ENCODE results near the gene UCK1. TPM values are rescaled to one million over a fixed set of nuclear protein-coding genes. Genes with fewer than 3 reads are reported as not detected.

Gene UCK1
- total and polyA plus RNA-seq, 2 of the 8 experiments (the other 6 are each of a cell fraction or from before 2014, with no cell fraction given) = 35.1 to 42.0 TPM

- no peak for TF ChIP-seq CTCF (IDR thresholded peaks at IDR 0.05; ENCODE audit: control extremely low read depth in 1 of 3, insufficient read depth in 1 of 3, low read depth in 1 of 3, low read length in 3 of 3)
- no peak for TF ChIP-seq NANOG (IDR thresholded peaks at IDR 0.05; ENCODE audit: insufficient read depth, low read depth, low read length, poor library complexity, severe bottlenecking)
- no peak for TF ChIP-seq JUN (IDR thresholded peaks at IDR 0.05; ENCODE audit: low read depth, low read length)
- peak; percentile 89 for TF ChIP-seq MAX (IDR thresholded peaks at IDR 0.05)
- peak; percentile 85 for TF ChIP-seq E2F6 (IDR thresholded peaks at IDR 0.05)
- peak; percentile 93 for TF ChIP-seq NRF1 (IDR thresholded peaks at IDR 0.05; ENCODE audit: low read depth, low read length)
- TF ChIP-seq CHD2 (IDR thresholded peaks at IDR 0.05; ENCODE audit: low read length) = no peak
- peak in 1 of 2 experiments; percentile 42; a peak in 1 of 3 replicates for TF ChIP-seq POLR2A (IDR thresholded peaks at IDR 0.05; ENCODE audit: control extremely low read depth in 1 of 2, low read depth in 2 of 2, low read length in 2 of 2)
- peak; percentile 76 for TF ChIP-seq KDM4A (IDR thresholded peaks at IDR 0.05; ENCODE audit: low read depth, low read length, severe bottlenecking)
- no peak for TF ChIP-seq ATF3 (IDR thresholded peaks at IDR 0.05; ENCODE audit: insufficient read depth, low read depth, low read length)
- no peak for TF ChIP-seq ATF2 (IDR thresholded peaks at IDR 0.05; ENCODE audit: low read length)
- no peak for TF ChIP-seq USF2 (IDR thresholded peaks at IDR 0.05; ENCODE audit: low read length)
- TF ChIP-seq MAFK (IDR thresholded peaks at IDR 0.05; ENCODE audit: low read depth, low read length) = no peak
- peak; percentile 22 for TF ChIP-seq CTBP2 (IDR thresholded peaks at IDR 0.05; ENCODE audit: borderline replicate concordance, insufficient read depth, insufficient read length, low read length)
- TF ChIP-seq HDAC6 (IDR thresholded peaks at IDR 0.05; ENCODE audit: low read depth, low read length) = no peak
- TF ChIP-seq CBX5 (IDR thresholded peaks at IDR 0.05; ENCODE audit: low read depth, low read length) = no peak
Measured at GRCh38 chr9:131502781-131503625, 28.1 kb downstream of the UCK1 start, which contains the start of gene POMT1 (continued).

Measured in H1 (cell line).